ENCODE results near the gene IFT88.

DNA sequence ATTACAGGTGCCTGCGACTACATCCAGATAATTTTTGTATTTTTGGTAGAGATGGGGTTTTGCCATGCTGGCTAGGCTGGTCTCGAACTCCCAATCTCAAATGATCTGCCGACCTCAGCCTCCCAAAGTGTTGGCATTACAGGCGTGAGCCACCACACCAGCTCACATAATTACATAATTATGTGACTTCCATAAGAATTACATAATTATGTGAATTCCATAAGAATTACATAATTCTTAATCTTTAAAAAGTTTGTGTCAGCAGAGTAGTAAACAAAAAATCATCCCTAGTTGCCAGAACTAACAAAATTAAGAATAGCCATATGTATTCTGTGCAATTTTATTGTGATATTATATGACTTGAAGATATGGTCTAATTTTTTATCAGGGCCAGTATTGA, 25.6 kb downstream of the IFT88 start:
- TF ChIP-seq PPARA (CRISPR knock-in tag; IDR thresholded peaks at IDR 0.05; ENCODE audit: borderline replicate concordance) = no peak
- TF ChIP-seq ARNTL (CRISPR knock-in tag; IDR thresholded peaks at IDR 0.05; ENCODE audit: borderline replicate concordance, low read depth) = no peak
- no peak for TF ChIP-seq ZFP30 (CRISPR knock-in tag; IDR thresholded peaks at IDR 0.05)
- TF ChIP-seq, protein P1, sequence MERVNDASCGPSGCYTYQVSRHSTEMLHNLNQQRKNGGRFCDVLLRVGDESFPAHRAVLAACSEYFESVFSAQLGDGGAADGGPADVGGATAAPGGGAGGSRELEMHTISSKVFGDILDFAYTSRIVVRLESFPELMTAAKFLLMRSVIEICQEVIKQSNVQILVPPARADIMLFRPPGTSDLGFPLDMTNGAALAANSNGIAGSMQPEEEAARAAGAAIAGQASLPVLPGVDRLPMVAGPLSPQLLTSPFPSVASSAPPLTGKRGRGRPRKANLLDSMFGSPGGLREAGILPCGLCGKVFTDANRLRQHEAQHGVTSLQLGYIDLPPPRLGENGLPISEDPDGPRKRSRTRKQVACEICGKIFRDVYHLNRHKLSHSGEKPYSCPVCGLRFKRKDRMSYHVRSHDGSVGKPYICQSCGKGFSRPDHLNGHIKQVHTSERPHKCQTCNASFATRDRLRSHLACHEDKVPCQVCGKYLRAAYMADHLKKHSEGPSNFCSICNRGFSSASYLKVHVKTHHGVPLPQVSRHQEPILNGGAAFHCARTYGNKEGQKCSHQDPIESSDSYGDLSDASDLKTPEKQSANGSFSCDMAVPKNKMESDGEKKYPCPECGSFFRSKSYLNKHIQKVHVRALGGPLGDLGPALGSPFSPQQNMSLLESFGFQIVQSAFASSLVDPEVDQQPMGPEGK (CRISPR knock-in tag; IDR thresholded peaks at IDR 0.05; ENCODE audit: borderline replicate concordance) = no peak
- TF ChIP-seq, protein P2, sequence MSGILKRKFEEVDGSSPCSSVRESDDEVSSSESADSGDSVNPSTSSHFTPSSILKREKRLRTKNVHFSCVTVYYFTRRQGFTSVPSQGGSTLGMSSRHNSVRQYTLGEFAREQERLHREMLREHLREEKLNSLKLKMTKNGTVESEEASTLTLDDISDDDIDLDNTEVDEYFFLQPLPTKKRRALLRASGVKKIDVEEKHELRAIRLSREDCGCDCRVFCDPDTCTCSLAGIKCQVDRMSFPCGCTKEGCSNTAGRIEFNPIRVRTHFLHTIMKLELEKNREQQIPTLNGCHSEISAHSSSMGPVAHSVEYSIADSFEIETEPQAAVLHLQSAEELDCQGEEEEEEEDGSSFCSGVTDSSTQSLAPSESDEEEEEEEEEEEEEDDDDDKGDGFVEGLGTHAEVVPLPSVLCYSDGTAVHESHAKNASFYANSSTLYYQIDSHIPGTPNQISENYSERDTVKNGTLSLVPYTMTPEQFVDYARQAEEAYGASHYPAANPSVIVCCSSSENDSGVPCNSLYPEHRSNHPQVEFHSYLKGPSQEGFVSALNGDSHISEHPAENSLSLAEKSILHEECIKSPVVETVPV (CRISPR knock-in tag; IDR thresholded peaks at IDR 0.05) = no peak
- no peak for TF ChIP-seq TOX (CRISPR knock-in tag; IDR thresholded peaks at IDR 0.05; ENCODE audit: borderline replicate concordance)
- no peak for TF ChIP-seq ZFP3 (CRISPR knock-in tag; IDR thresholded peaks at IDR 0.05)
- TF ChIP-seq RARB (CRISPR knock-in tag; IDR thresholded peaks at IDR 0.05) = no peak
- TF ChIP-seq OSR1 (CRISPR knock-in tag; IDR thresholded peaks at IDR 0.05) = no peak
- TF ChIP-seq, protein P3, sequence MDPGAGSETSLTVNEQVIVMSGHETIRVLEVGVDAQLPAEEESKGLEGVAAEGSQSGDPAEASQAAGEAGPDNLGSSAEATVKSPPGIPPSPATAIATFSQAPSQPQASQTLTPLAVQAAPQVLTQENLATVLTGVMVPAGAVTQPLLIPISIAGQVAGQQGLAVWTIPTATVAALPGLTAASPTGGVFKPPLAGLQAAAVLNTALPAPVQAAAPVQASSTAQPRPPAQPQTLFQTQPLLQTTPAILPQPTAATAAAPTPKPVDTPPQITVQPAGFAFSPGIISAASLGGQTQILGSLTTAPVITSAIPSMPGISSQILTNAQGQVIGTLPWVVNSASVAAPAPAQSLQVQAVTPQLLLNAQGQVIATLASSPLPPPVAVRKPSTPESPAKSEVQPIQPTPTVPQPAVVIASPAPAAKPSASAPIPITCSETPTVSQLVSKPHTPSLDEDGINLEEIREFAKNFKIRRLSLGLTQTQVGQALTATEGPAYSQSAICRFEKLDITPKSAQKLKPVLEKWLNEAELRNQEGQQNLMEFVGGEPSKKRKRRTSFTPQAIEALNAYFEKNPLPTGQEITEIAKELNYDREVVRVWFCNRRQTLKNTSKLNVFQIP (CRISPR knock-in tag; IDR thresholded peaks at IDR 0.05; ENCODE audit: borderline replicate concordance, low read depth) = no peak
- TF ChIP-seq ZC3H10 (CRISPR knock-in tag; IDR thresholded peaks at IDR 0.05) = no peak
